Upper lobe of left lung (tissue), 6 donors: ENCODE data around the gene BARX1. TPM values are rescaled to one million over a fixed set of nuclear protein-coding genes. Genes with fewer than 3 reads are reported as not detected.

ENCODE experiments used
- ATAC-seq, 2 donors: fragments of 200-7000 bp; cut with Tn5 transposase; one replicate each; pipeline ENCODE4 v1.9.1; 2022; ENCODE audit warnings: mild to moderate bottlenecking in 2 of 2, moderate library complexity in 2 of 2; ENCODE audit not compliant: low FRiP score in 2 of 2
- DNase-seq, 2 donors: peaks; one replicate each; pipeline ENCODE4 v3.0.0-alpha.2; 2019 to 2020
- H3K27ac ChIP-seq, 4 donors: fragments of 200-600 bp; sonication (generic); one replicate each; pipeline ENCODE4 v1.5.1; 2016 to 2019
- H3K27me3 ChIP-seq, 4 donors: fragments of 200-600 bp; sonication (generic); one replicate each; pipeline ENCODE4 v1.5.1; 2017 to 2019
- H3K36me3 ChIP-seq, 4 donors: fragments of 200-600 bp; sonication (generic); one replicate each; pipeline ENCODE4 v1.5.1; 2016 to 2019
- H3K4me1 ChIP-seq, 4 donors: fragments of 200-600 bp; sonication (generic); one replicate each; pipeline ENCODE4 v1.5.1; 2018 to 2019
- H3K4me3 ChIP-seq, 4 donors: fragments of 200-600 bp; sonication (generic); one replicate each; pipeline ENCODE4 v1.5.1; 2017 to 2019; ENCODE audit warnings: mild to moderate bottlenecking in 2 of 4, moderate library complexity in 1 of 4
- H3K9me3 ChIP-seq, 4 donors: fragments of 200-600 bp; sonication (generic); one replicate each; pipeline ENCODE4 v1.5.1; 2018 to 2019
- EP300 ChIP-seq, 4 donors: sonication (generic); formaldehyde crosslinking; IDR thresholded peaks; one replicate each; pipeline ENCODE4 v1.5.1; 2017; ENCODE audit warnings: antibody characterized with exemption in 4 of 4, control low read depth in 2 of 4
- POLR2A ChIP-seq, 4 donors: fragments of 450-650 bp; IDR thresholded peaks; one replicate each; pipeline ENCODE4 v1.5.1; 2016 to 2017; ENCODE audit warnings: antibody characterized with exemption in 4 of 4, mild to moderate bottlenecking in 2 of 4
- POLR2AphosphoS5 ChIP-seq, 2 donors: sonication (generic); formaldehyde crosslinking; IDR thresholded peaks; one replicate each; pipeline ENCODE4 v1.5.1; 2017; ENCODE audit warnings: antibody characterized with exemption in 2 of 2
- WGBS, 2 donors: methylation state at CpG; one replicate each; pipeline ENCODE4 v1.1.5; 2017 to 2018; 5-methylcytosine and 5-hydroxymethylcytosine counted together
- total RNA-seq, 6 donors: library from RNA; depleted of rRNA in 4 of 6; stranded (reverse); fragments of >200 nt in 4 of 6; gene quantifications; one replicate each; pipeline versions ENCODE4 v1.1.0 to v1.2.1, GENCODE V29; 2016 to 2021
- TF ChIP-seq, protein P1 (sequence below), 6 experiments: fragments of 450-650 bp in 4 of 6; fragments of 200-600 bp in 2 of 6; sonication (generic) in 2 of 6; IDR thresholded peaks; one replicate each; pipeline ENCODE4 v1.5.1; 2016 to 2019; ENCODE audit warnings: antibody characterized with exemption in 6 of 6
- donor health status: DM: no; HTN: no; CAD: no; lungs with moderate emphysema.
- donor health status: DM: no; HTN: yes; CAD: no; lungs with severe emphysema.

Gene BARX1
- total RNA-seq, 6 donors from 2014 or later: not detected

- Histone ChIP-seq H3K27ac (no peak overlapping the region), H3K27me3 (peaks cover 0 to 3% (median 0%) of the 10 kb centered on the region in 4 donors), H3K9me3 (no peaks in the 10 kb centered on the region), H3K4me1 (no peaks in the 10 kb centered on the region), H3K4me3 (no peak overlapping the region), H3K36me3 (no peaks in the 10 kb centered on the region)
- 41 to 57% methylated on average over 1 of the region's 1 CpG for WGBS, 2 donors
- DNase-seq: no peak
- TF ChIP-seq POLR2A (IDR thresholded peaks at IDR 0.05) (no peak), POLR2AphosphoS5 (IDR thresholded peaks at IDR 0.05) (no peak), EP300 (IDR thresholded peaks at IDR 0.05) (no peak)
- TF ChIP-seq, protein P1, sequence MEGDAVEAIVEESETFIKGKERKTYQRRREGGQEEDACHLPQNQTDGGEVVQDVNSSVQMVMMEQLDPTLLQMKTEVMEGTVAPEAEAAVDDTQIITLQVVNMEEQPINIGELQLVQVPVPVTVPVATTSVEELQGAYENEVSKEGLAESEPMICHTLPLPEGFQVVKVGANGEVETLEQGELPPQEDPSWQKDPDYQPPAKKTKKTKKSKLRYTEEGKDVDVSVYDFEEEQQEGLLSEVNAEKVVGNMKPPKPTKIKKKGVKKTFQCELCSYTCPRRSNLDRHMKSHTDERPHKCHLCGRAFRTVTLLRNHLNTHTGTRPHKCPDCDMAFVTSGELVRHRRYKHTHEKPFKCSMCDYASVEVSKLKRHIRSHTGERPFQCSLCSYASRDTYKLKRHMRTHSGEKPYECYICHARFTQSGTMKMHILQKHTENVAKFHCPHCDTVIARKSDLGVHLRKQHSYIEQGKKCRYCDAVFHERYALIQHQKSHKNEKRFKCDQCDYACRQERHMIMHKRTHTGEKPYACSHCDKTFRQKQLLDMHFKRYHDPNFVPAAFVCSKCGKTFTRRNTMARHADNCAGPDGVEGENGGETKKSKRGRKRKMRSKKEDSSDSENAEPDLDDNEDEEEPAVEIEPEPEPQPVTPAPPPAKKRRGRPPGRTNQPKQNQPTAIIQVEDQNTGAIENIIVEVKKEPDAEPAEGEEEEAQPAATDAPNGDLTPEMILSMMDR (IDR thresholded peaks at IDR 0.05): no peak
- ATAC-seq: no peak
Observed at GRCh38 chr9:93937193-93937592, 18.0 kb downstream of the BARX1 start.

DNA sequence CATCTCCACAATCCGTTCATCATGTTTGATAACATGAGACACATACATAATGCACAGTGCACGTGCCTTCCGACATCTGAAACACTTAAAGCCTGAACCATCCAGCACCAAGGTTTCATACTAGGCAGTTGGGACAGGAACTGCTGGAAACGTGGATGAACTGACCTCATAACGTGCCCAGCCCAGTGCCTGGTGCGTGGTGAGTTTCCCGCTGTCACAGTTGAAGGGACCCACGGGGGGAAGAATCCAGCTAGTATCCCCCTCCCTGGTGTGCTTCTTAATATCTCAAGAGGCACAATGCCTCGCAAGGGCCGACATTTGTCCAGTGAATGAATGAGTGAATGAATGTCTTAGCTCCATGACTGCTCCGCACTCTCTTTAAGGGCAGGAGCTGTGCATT is 23.2 kb downstream of the BARX1 start:
- H3K4me3 ChIP-seq: no peak overlapping the region
- no peaks in the 10 kb centered on the region for H3K4me1 ChIP-seq
- H3K36me3 ChIP-seq: no peaks in the 10 kb centered on the region
- TF ChIP-seq, protein P1 (IDR thresholded peaks at IDR 0.05): no peak
- TF ChIP-seq EP300 (IDR thresholded peaks at IDR 0.05) (no peak), POLR2AphosphoS5 (IDR thresholded peaks at IDR 0.05) (no peak), POLR2A (IDR thresholded peaks at IDR 0.05) (no peak)
- no peak overlapping the region for H3K27ac ChIP-seq
- ATAC-seq: no peak
- 85 to 88% methylated on average over 11 of the region's 11 CpGs for WGBS, 2 donors
- peaks cover 0 to 3% (median 0%) of the 10 kb centered on the region in 4 donors for H3K27me3 ChIP-seq
- DNase-seq: no peak
- H3K9me3 ChIP-seq: no peaks in the 10 kb centered on the region

- Histone ChIP-seq H3K9me3 (no peaks in the 10 kb centered on the region), H3K4me1 (no peaks in the 10 kb centered on the region), H3K27ac (no peak overlapping the region), H3K27me3 (no peaks in the 10 kb centered on the region), H3K4me3 (no peak overlapping the region), H3K36me3 (no peaks in the 10 kb centered on the region)
- no peak for ATAC-seq
- no peak for DNase-seq
- no peak for TF ChIP-seq POLR2A (IDR thresholded peaks at IDR 0.05)
- TF ChIP-seq, protein P1 (IDR thresholded peaks at IDR 0.05): no peak
- no peak for TF ChIP-seq POLR2AphosphoS5 (IDR thresholded peaks at IDR 0.05)
- no peak for TF ChIP-seq EP300 (IDR thresholded peaks at IDR 0.05)
- 24 to 35% methylated on average over 8 of the region's 8 CpGs for WGBS, 2 donors
Observed at GRCh38 chr9:93930070-93930469, 25.1 kb downstream of the BARX1 start.

- Histone ChIP-seq H3K4me3 (no peak overlapping the region), H3K9me3 (no peaks in the 10 kb centered on the region), H3K27me3 (no peaks in the 10 kb centered on the region), H3K36me3 (no peaks in the 10 kb centered on the region), H3K27ac (no peak overlapping the region), H3K4me1 (no peaks in the 10 kb centered on the region)
- DNase-seq: no peak
- no peak for TF ChIP-seq EP300 (IDR thresholded peaks at IDR 0.05)
- ATAC-seq: no peak
- WGBS, 2 donors: 47% methylated on average over 1 of the region's 1 CpG; no CpG with 5 or more reads in 1 of the 2 donors
Observed at GRCh38 chr9:93929231-93929630, 25.9 kb downstream of the BARX1 start.

- no peak for DNase-seq
- Histone ChIP-seq H3K27ac (no peak overlapping the region), H3K27me3 (no peaks in the 10 kb centered on the region), H3K4me3 (no peak overlapping the region), H3K4me1 (no peaks in the 10 kb centered on the region), H3K9me3 (no peaks in the 10 kb centered on the region), H3K36me3 (no peaks in the 10 kb centered on the region)
- ATAC-seq: no peak
- WGBS, 2 donors: 69 to 82% methylated on average over 4 of the region's 4 CpGs
- TF ChIP-seq EP300 (IDR thresholded peaks at IDR 0.05) (no peak), POLR2A (IDR thresholded peaks at IDR 0.05) (no peak), POLR2AphosphoS5 (IDR thresholded peaks at IDR 0.05) (no peak)
- TF ChIP-seq, protein P1 (IDR thresholded peaks at IDR 0.05): no peak
Observed at GRCh38 chr9:93922535-93922934, 32.6 kb downstream of the BARX1 start.
